ENCODE data around the gene REV1. TPM values are rescaled to one million over a fixed set of nuclear protein-coding genes. Genes with fewer than 3 reads are reported as not detected.
"Not testable (repeated sequence)": the region's sequence is repeated elsewhere in the genome, so short reads cannot be mapped to it uniquely, and the experiment has no call there.

The REV1 gene
- total and polyA plus RNA-seq, 8 donors, result 6.5 to 122 (median 23.5) TPM

DNA sequence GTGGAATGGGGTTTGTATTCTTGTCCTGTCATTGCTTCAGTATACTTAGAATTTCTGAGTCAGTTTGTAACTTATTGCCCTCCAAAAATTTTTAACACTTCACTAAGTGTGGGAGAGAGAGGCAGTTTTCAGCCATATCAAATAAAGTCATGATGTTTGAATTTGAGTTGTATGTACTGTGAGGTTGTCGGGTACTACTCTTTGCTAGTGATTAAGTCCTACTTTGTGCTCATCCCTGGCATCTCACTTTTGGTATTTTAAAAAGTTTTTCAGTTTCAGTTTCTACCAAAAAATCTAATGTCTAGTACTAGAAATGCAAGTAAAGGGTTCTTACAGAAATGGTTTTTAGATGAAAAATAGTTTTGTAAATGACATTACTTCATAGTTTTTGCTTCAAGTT, 111.9 kb downstream of the REV1 start:
- 89 to 96% (median 93%) methylated on average over 1 of the region's 1 CpG for WGBS, 5 donors
- no peak for DNase-seq
- Histone ChIP-seq H3K4me1 (no peaks in the 10 kb centered on the region), H3K36me3 (peaks cover 28 to 98% (median 94%) of the 10 kb centered on the region in 4 donors), H3K9me3 (no peaks in the 10 kb centered on the region), H3K27me3 (no peaks in the 10 kb centered on the region), H3K4me3 (no peak overlapping the region), H3K27ac (no peak overlapping the region)
- TF ChIP-seq POLR2AphosphoS5 (IDR thresholded peaks at IDR 0.05) (no peak), POLR2A (IDR thresholded peaks at IDR 0.05) (no peak), EP300 (IDR thresholded peaks at IDR 0.05) (no peak)
- TF ChIP-seq, protein P1, sequence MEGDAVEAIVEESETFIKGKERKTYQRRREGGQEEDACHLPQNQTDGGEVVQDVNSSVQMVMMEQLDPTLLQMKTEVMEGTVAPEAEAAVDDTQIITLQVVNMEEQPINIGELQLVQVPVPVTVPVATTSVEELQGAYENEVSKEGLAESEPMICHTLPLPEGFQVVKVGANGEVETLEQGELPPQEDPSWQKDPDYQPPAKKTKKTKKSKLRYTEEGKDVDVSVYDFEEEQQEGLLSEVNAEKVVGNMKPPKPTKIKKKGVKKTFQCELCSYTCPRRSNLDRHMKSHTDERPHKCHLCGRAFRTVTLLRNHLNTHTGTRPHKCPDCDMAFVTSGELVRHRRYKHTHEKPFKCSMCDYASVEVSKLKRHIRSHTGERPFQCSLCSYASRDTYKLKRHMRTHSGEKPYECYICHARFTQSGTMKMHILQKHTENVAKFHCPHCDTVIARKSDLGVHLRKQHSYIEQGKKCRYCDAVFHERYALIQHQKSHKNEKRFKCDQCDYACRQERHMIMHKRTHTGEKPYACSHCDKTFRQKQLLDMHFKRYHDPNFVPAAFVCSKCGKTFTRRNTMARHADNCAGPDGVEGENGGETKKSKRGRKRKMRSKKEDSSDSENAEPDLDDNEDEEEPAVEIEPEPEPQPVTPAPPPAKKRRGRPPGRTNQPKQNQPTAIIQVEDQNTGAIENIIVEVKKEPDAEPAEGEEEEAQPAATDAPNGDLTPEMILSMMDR (IDR thresholded peaks at IDR 0.05), result no peak
- intact Hi-C loops (cut with DNase I; ENCODE audit: low total_unique reads), result no loop called here

- H3K9me3 ChIP-seq, result no peaks in the 10 kb centered on the region
- no peak overlapping the region for H3K27ac ChIP-seq
- TF ChIP-seq EP300 (IDR thresholded peaks at IDR 0.05) (no peak), POLR2AphosphoS5 (IDR thresholded peaks at IDR 0.05) (no peak), POLR2A (IDR thresholded peaks at IDR 0.05) (no peak)
- TF ChIP-seq, protein P1 (IDR thresholded peaks at IDR 0.05), result no peak
- H3K4me1 ChIP-seq, result no peaks in the 10 kb centered on the region
- peaks cover 23 to 99% (median 95%) of the 10 kb centered on the region in 4 donors for H3K36me3 ChIP-seq
- no peaks in the 10 kb centered on the region for H3K27me3 ChIP-seq
- WGBS, 5 donors, result 87 to 91% (median 90%) methylated on average over 7 of the region's 7 CpGs
- no peak for DNase-seq
- intact Hi-C loops (cut with DNase I; ENCODE audit: low total_unique reads), result no loop called here
- H3K4me3 ChIP-seq, result no peak overlapping the region
Measured at GRCh38 chr2:99376254-99376864, 113.5 kb downstream of the REV1 start.

DNA sequence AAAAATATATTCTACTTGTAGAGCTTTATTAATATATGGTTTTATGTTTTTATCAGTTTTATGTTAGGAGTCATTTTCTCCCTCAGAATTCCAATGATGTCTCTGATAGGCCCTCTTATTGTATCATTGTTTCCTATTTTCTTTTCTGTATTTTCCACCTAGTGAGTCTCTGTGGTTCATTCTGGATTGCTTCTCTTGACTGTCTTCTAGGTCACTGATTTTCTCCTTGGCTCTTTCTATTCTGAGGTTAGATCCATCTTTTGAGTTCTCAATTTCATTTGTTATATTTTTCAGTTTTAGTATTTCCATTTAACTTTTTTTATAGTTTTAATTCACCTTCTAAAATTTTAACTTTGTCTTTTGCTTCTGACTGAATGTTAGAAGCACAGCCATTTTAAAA, 115.1 kb downstream of the REV1 start:
- no peak for TF ChIP-seq POLR2A (IDR thresholded peaks at IDR 0.05)
- TF ChIP-seq EP300 (IDR thresholded peaks at IDR 0.05), result no peak
- TF ChIP-seq, protein P1 (IDR thresholded peaks at IDR 0.05), result no peak
- no peak for TF ChIP-seq POLR2AphosphoS5 (IDR thresholded peaks at IDR 0.05)
- no peaks in the 10 kb centered on the region for H3K4me1 ChIP-seq
- no peaks in the 10 kb centered on the region for H3K27me3 ChIP-seq
- DNase-seq, result no peak
- no peaks in the 10 kb centered on the region for H3K9me3 ChIP-seq
- intact Hi-C loops (cut with DNase I; ENCODE audit: low total_unique reads), result no loop called here
- H3K4me3 ChIP-seq, result no peak overlapping the region
- H3K36me3 ChIP-seq, result peaks cover 17 to 98% (median 96%) of the 10 kb centered on the region in 4 donors
- no peak overlapping the region for H3K27ac ChIP-seq

DNA sequence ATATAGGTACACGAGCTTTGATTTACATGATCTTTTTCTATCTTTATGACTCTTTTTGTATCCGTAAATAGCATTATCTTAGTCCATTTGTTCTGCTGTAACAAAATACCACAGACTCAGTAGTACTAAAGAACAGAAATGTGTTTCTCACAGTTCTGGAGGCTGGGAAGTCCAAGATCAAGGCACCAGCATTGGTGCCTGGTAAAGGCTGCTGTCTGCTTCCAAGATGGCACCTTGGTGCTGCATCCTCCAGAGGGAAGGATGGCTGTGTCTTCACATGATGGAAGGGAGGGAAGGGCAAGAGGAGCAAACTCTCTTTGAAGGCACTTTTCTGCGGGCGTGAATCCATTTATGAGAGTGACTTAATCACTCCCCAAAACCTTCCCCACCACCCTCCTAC, 116.7 kb downstream of the REV1 start:
- no peaks in the 10 kb centered on the region for H3K4me1 ChIP-seq
- no peak overlapping the region for H3K4me3 ChIP-seq
- no peak for DNase-seq
- WGBS, 5 donors, result 93 to 98% (median 94%) methylated on average over 4 of the region's 4 CpGs
- no peak for TF ChIP-seq POLR2AphosphoS5 (IDR thresholded peaks at IDR 0.05)
- TF ChIP-seq, protein P1 (IDR thresholded peaks at IDR 0.05), result no peak
- no peak for TF ChIP-seq POLR2A (IDR thresholded peaks at IDR 0.05)
- no peak for TF ChIP-seq EP300 (IDR thresholded peaks at IDR 0.05)
- no peaks in the 10 kb centered on the region for H3K9me3 ChIP-seq
- no peak overlapping the region for H3K27ac ChIP-seq
- H3K36me3 ChIP-seq, result peaks cover 23 to 98% (median 96%) of the 10 kb centered on the region in 4 donors
- no peaks in the 10 kb centered on the region for H3K27me3 ChIP-seq
- intact Hi-C loops (cut with DNase I; ENCODE audit: low total_unique reads), result no loop called here

- not testable (repeated sequence) for H3K9me3 ChIP-seq, DNase-seq
- 95 to 99% (median 97%) methylated on average over 5 of the region's 5 CpGs for WGBS, 5 donors
Measured at GRCh38 chr2:99368854-99369253, 121.0 kb downstream of the REV1 start.

More at GRCh38 chr2:99368854-99369253, 121.0 kb downstream of the REV1 start:
- peaks cover 43 to 100% (median 98%) of the 10 kb centered on the region in 4 donors for H3K36me3 ChIP-seq
- H3K27me3 ChIP-seq; H3K4me3 ChIP-seq; intact Hi-C loops (cut with DNase I; ENCODE audit: low total_unique reads); H3K27ac ChIP-seq; H3K4me1 ChIP-seq: not testable (repeated sequence)
